HepG2 (cell line): ENCODE measurements around the gene GMEB1. TPM values are rescaled to one million over a fixed set of nuclear protein-coding genes. Genes with fewer than 3 reads are reported as not detected.

ENCODE experiments used
- ATAC-seq: fragments of 200-7000 bp; cut with Tn5 transposase; 3 replicates; pipeline ENCODE4 v1.9.1; 2020; ENCODE audit warnings: mild to moderate bottlenecking, moderate library complexity
- BruUV-seq: library from RNA; stranded (reverse); fragments of 400-500 nt; replicated peaks from 2 replicates; lab custom pipeline; 2021; lab: Mats Ljungman, UMichigan
- CTCF ChIA-PET: fragments of 300-600 bp; formaldehyde crosslinking; extraction: SDS; loops from one replicate; lab custom pipeline; 2021; ENCODE audit warnings: low total read pairs, inconsistent platforms, low intra/inter-chr PET ratio; lab: Yijun Ruan, JAX
- POLR2A ChIA-PET: fragments of 350-600 bp; sonication (Branson Sonifier 250); formaldehyde crosslinking; loops from one replicate; lab custom pipeline; 2020; ENCODE audit warnings: antibody characterized with exemption, inconsistent platforms; lab: Yijun Ruan, JAX
- DNase-seq: peaks from one replicate; pipeline ENCODE4 v3.0.0-alpha.2; 2015; ENCODE audit warnings: low spot score
- FAIRE-seq: peaks from 3 replicates; lab custom pipeline; 2011; peaks lifted over from hg19 to GRCh38; lab: Jason Lieb, UNC
- H2AFZ ChIP-seq: one replicate; pipeline ENCODE4 v1.6.1; 2011; ENCODE audit warnings: low read length, inconsistent platforms
- H3K27ac ChIP-seq: fragments of 300-600 bp; 3 replicates; pipeline ENCODE4 v1.8.0; 2011; ENCODE audit warnings: mixed run types, mild to moderate bottlenecking, mixed read lengths, low read length, inconsistent platforms; ENCODE audit not compliant: insufficient read depth; ENCODE audit errors: extremely low read length
- H3K27me3 ChIP-seq, 2 experiments: fragments of 200-600 bp in 1 of 2; 2 replicates in 1 of 2; 3 replicates in 1 of 2; pipeline versions ENCODE4 v1.6.0 to v1.8.0; 2011; ENCODE audit warnings: low read length in 2 of 2, mild to moderate bottlenecking in 2 of 2, moderate library complexity in 2 of 2, inconsistent platforms in 1 of 2; ENCODE audit not compliant: insufficient read depth in 2 of 2, control insufficient read depth in 1 of 2
- H3K36me3 ChIP-seq, 2 experiments: fragments of 200-600 bp in 1 of 2; replicated peaks in 1 of 2; 2 replicates in 1 of 2; 3 replicates in 1 of 2; pipeline versions ENCODE4 v1.5.1 to v1.8.0; 2011; ENCODE audit warnings: low read length in 2 of 2, inconsistent platforms in 1 of 2; ENCODE audit not compliant: insufficient read depth in 2 of 2, control insufficient read depth in 1 of 2
- H3K4me1 ChIP-seq: 2 replicates; pipeline ENCODE4 v1.5.1; 2012; ENCODE audit warnings: low read length, inconsistent platforms; ENCODE audit not compliant: insufficient read depth
- H3K4me2 ChIP-seq: 2 replicates; pipeline ENCODE4 v1.6.0; 2011; ENCODE audit warnings: low read depth, low read length, inconsistent platforms
- H3K4me3 ChIP-seq, 3 experiments: fragments of 200-600 bp in 1 of 3; sonication (generic), shearing (Covaris generic) in 1 of 3; replicated peaks in 1 of 3; 2 replicates each; pipeline ENCODE4 v1.5.1; 2011 to 2016; ENCODE audit warnings: low read length in 3 of 3, inconsistent platforms in 2 of 3, low read depth in 2 of 3, mild to moderate bottlenecking in 2 of 3, control low read depth in 1 of 3, mixed read lengths in 1 of 3; ENCODE audit not compliant: insufficient read depth in 1 of 3
- H3K79me2 ChIP-seq: one replicate; pipeline ENCODE4 v1.6.1; 2011; ENCODE audit warnings: low read length, inconsistent platforms; ENCODE audit not compliant: insufficient read depth
- H3K9ac ChIP-seq: 2 replicates; pipeline ENCODE4 v1.6.0; 2011; ENCODE audit warnings: mild to moderate bottlenecking, low read depth, low read length, inconsistent platforms; ENCODE audit not compliant: insufficient read depth
- H3K9me3 ChIP-seq: 2 replicates; pipeline ENCODE4 v1.5.1; 2012; ENCODE audit warnings: mild to moderate bottlenecking, low read length
- H4K20me1 ChIP-seq: 2 replicates; pipeline ENCODE4 v1.6.0; 2011; ENCODE audit warnings: inconsistent platforms, mild to moderate bottlenecking, low read length, moderate library complexity; ENCODE audit not compliant: insufficient read depth
- AFF4 ChIP-seq: sonication (generic); formaldehyde crosslinking; IDR thresholded peaks from 2 replicates; pipeline ENCODE4 v1.4.0; 2020; ENCODE audit warnings: missing genetic modification reagents
- CERS6 ChIP-seq: sonication (generic); formaldehyde crosslinking; IDR thresholded peaks from 2 replicates; pipeline ENCODE4 v1.5.0; 2020; ENCODE audit warnings: missing genetic modification reagents
- GABPA ChIP-seq, 2 experiments: IDR thresholded peaks; 2 replicates each; pipeline ENCODE4 v1.6.1; 2011 to 2016; ENCODE audit warnings: low read depth in 2 of 2, low read length in 1 of 2, missing biosample characterization in 1 of 2, missing genetic modification characterization in 1 of 2
- JDP2 ChIP-seq: sonication (generic); formaldehyde crosslinking; IDR thresholded peaks from 2 replicates; pipeline ENCODE4 v1.8.1; 2022; ENCODE audit warnings: missing genetic modification reagents, borderline replicate concordance
- LCORL ChIP-seq, 2 experiments: fragments of 450-650 bp in 1 of 2; sonication (generic) in 1 of 2; formaldehyde crosslinking in 1 of 2; IDR thresholded peaks; 2 replicates each; pipeline versions ENCODE4 v1.5.0 to v1.6.1; 2017 to 2020; ENCODE audit warnings: antibody characterized with exemption in 1 of 2, missing genetic modification reagents in 1 of 2
- REPIN1 ChIP-seq: sonication (generic); formaldehyde crosslinking; IDR thresholded peaks from 2 replicates; pipeline ENCODE4 v1.8.0; 2022; ENCODE audit warnings: missing genetic modification reagents, low read depth, mild to moderate bottlenecking, borderline replicate concordance
- RFX5 ChIP-seq: IDR thresholded peaks from 2 replicates; pipeline ENCODE4 v1.6.1; 2011; ENCODE audit warnings: low read depth, low read length, improper control_type of control experiment
- SALL2 ChIP-seq: sonication (generic); formaldehyde crosslinking; IDR thresholded peaks from 2 replicates; pipeline ENCODE4 v1.8.1; 2023; ENCODE audit warnings: mild to moderate bottlenecking, missing genetic modification reagents, inconsistent platforms
- ZNF549 ChIP-seq: sonication (generic); formaldehyde crosslinking; IDR thresholded peaks from 2 replicates; pipeline ENCODE4 v1.5.0; 2020; ENCODE audit warnings: missing genetic modification reagents
- ZNF572 ChIP-seq: sonication (generic); formaldehyde crosslinking; IDR thresholded peaks from 2 replicates; pipeline ENCODE4 v1.5.1; 2020; ENCODE audit warnings: mild to moderate bottlenecking, missing genetic modification reagents
- WGBS: methylation state at CpG from one replicate; pipeline ENCODE4 v1.1.6; 2017; ENCODE audit warnings: low lambda C conversion rate; 5-methylcytosine and 5-hydroxymethylcytosine counted together
- in situ Hi-C: cut with HindIII; loops from 2 replicates; pipeline ENCODE4 v1.10.0; 2017; ENCODE audit warnings: low pct_unique_long_range_greater_than_20kb; ENCODE audit not compliant: extremely low pct_ligation_motif_present
- intact Hi-C: fragments of 100-400 bp; cut with micrococcal nuclease; formaldehyde crosslinking; loops from one replicate; pipeline ENCODE4 v1.10.0; 2022; ENCODE audit not compliant: unreplicated experiment
- polyA plus RNA-seq, 8 experiments: library from polyadenylated mRNA; depleted of rRNA in 3 of 8; stranded (reverse) in 7 of 8; unstranded in 1 of 8; fragments of >200 nt; fragmentation: Illumina TruSeq in 4 of 8; extraction: Trizol in 4 of 8; gene quantifications; 2 replicates each; pipeline versions ENCODE4 v1.2.1 to v1.2.3, GENCODE V29; 2011 to 2016; ENCODE audit warnings: low read depth in 4 of 8, missing spikeins in 1 of 8, mixed read lengths in 1 of 8; ENCODE audit not compliant: insufficient read depth in 1 of 8
- total RNA-seq, 5 experiments: library from RNA; depleted of rRNA; stranded (reverse); fragments of >200 nt; fragmentation: Illumina TruSeq; extraction: Trizol; gene quantifications; 2 replicates each; pipeline ENCODE4 v1.2.3, GENCODE V29; 2016; ENCODE audit warnings: low read depth in 1 of 5

GMEB1 gene
- total and polyA plus RNA-seq, 2 of the 13 experiments (the other 11 are each of a cell fraction or from before 2014, with no cell fraction given) = 3.0 to 6.0 TPM

GRCh38 chr1:28642847-28643635 is 25.5 kb upstream of the GMEB1 start, which contains the start of gene TAF12:
Gene TAF12, minus strand, starts transcription at chr1:28643067. Its CDS starts 20,986 bp downstream, at chr1:28622081.
- ChIA-PET POLR2A (interaction anchor here (0.5 to 3.1 kb wide), 29 partner anchors 9 to 539 kb away, joined by 3 to 49 read pairs (median 4); partner anchors contain the start of genes GMEB1, PHACTR4, RCC1 and SRSF4), CTCF (no interaction called here)
- peaks cover 13% of the 10 kb centered on the region for H3K79me2 ChIP-seq
- WGBS = 1% methylated on average over 20 of the region's 49 CpGs
- no peaks in the 10 kb centered on the region for H4K20me1 ChIP-seq
- in situ Hi-C loops = loop anchor here (5.0 kb wide), 1 partner anchor 229 kb away; no protein-coding TSS in a partner anchor
- H3K9me3 ChIP-seq = no peaks in the 10 kb centered on the region
- H3K36me3 ChIP-seq = no peaks in the 10 kb centered on the region
- peaks cover 56% of the 10 kb centered on the region for H3K4me1 ChIP-seq
- no peaks in the 10 kb centered on the region; a peak in 1 of 5 replicates for H3K27me3 ChIP-seq
- H3K4me3 ChIP-seq = peak within 1 kb of the TSS; percentile 90 to 99 (median 91)
- ATAC-seq (peak; percentile 90), FAIRE-seq (peak; percentile 34), DNase-seq (peak; percentile 90)
- peak within 1 kb of the TSS; percentile 97 for H3K9ac ChIP-seq
- H3K4me2 ChIP-seq = peak within 1 kb of the TSS; percentile 91
- intact Hi-C loops = loop anchor here (5.0 to 10.0 kb wide), 3 partner anchors 114 to 542 kb away; partner anchors contain the start of gene SRSF4
- H3K27ac ChIP-seq = peak within 1 kb of the TSS; percentile 87
- BruUV-seq = TSS peak; percentile 98
- peak within 1 kb of the TSS; percentile 86 for H2AFZ ChIP-seq
- TF ChIP-seq RFX5 = 0 out of 2 replicates have a peak, but pooled peaks have one; percentile 20
- no peak for TF ChIP-seq CERS6 (CRISPR knock-in tag)
- TF ChIP-seq SALL2 (CRISPR knock-in tag) = peak; percentile 91
- peak; percentile 91; the same call in 1 of the 2 replicates for TF ChIP-seq ZNF572 (CRISPR knock-in tag)
- no peak for TF ChIP-seq LCORL (IDR thresholded peaks at IDR 0.05)
- TF ChIP-seq LCORL (CRISPR knock-in tag; IDR thresholded peaks at IDR 0.05) = no peak
- no peak for TF ChIP-seq ZNF549 (CRISPR knock-in tag)
- peak; percentile 98 for TF ChIP-seq GABPA (IDR thresholded peaks at IDR 0.05; ENCODE audit: low read depth, low read length)
- peak; percentile 95 for TF ChIP-seq GABPA (CRISPR knock-in tag; IDR thresholded peaks at IDR 0.05; ENCODE audit: low read depth)
- TF ChIP-seq AFF4 = 0 out of 2 replicates have a peak, but pooled peaks have one; percentile 60
- TF ChIP-seq REPIN1 = peak; percentile 82
- TF ChIP-seq JDP2 (CRISPR knock-in tag) = no peak; the same call in 1 of the 2 replicates
